GM21381 (cell line): ENCODE results near the gene RBPMS2.
"Not testable (repeated sequence)": the region's sequence is repeated elsewhere in the genome, so short reads cannot be mapped to it uniquely, and the experiment has no call there.

Source experiments
- ATAC-seq: cut with Tn5 transposase; IDR thresholded peaks from one replicate; pipeline ENCODE4 v1.9.1; 2021; ENCODE audit warnings: mild to moderate bottlenecking, moderate library complexity; ENCODE audit not compliant: unreplicated experiment

Gene RBPMS2

GRCh38 chr15:64755427-64755940, 19.9 kb downstream of the RBPMS2 start:
- no peak for ATAC-seq

GRCh38 chr15:64754663-64755426, 20.5 kb downstream of the RBPMS2 start:
- ATAC-seq = peak; percentile 57

- ATAC-seq = no peak
These were observed 21.8 kb downstream of the RBPMS2 start for GRCh38 chr15:64753480-64754185.

GRCh38 chr15:64751464-64751863, 23.9 kb downstream of the RBPMS2 start:
- no peak for ATAC-seq

GRCh38 chr15:64749999-64750657, 25.3 kb downstream of the RBPMS2 start:
- no peak for ATAC-seq

- no peak for ATAC-seq
These were observed 26.2 kb downstream of the RBPMS2 start for GRCh38 chr15:64749167-64749566.

GRCh38 chr15:64748251-64748650, 27.1 kb downstream of the RBPMS2 start:
- ATAC-seq = no peak

GRCh38 chr15:64747578-64747977, 27.8 kb downstream of the RBPMS2 start:
- no peak for ATAC-seq

- no peak for ATAC-seq
These were observed 28.5 kb downstream of the RBPMS2 start for GRCh38 chr15:64746921-64747320.

GRCh38 chr15:64746356-64746755, 29.0 kb downstream of the RBPMS2 start:
- no peak for ATAC-seq

- no peak for ATAC-seq
These were observed 31.7 kb downstream of the RBPMS2 start for GRCh38 chr15:64743691-64744090.

GRCh38 chr15:64742921-64743320, 32.5 kb downstream of the RBPMS2 start:
- no peak for ATAC-seq

- ATAC-seq = no peak
These were observed 33.0 kb downstream of the RBPMS2 start for GRCh38 chr15:64742385-64742784.

- ATAC-seq = not testable (repeated sequence)
These were observed 33.7 kb downstream of the RBPMS2 start for GRCh38 chr15:64741708-64742107.

- no peak for ATAC-seq
These were observed 34.8 kb downstream of the RBPMS2 start for GRCh38 chr15:64740311-64741170.

GRCh38 chr15:64739577-64740143, 35.7 kb downstream of the RBPMS2 start:
- no peak for ATAC-seq

GRCh38 chr15:64739156-64739555, 36.2 kb downstream of the RBPMS2 start:
- no peak for ATAC-seq

GRCh38 chr15:64738226-64739095, 36.9 kb downstream of the RBPMS2 start:
- no peak for ATAC-seq

GRCh38 chr15:64732156-64732860, 43.1 kb downstream of the RBPMS2 start:
- no peak for ATAC-seq
